PC-3 (cell line): ENCODE data around the gene RNF2.

ENCODE experiments used
- CTCF ChIP-seq: fragments of 300-600 bp; sonication (generic); conservative IDR thresholded peaks from 2 replicates; pipeline ENCODE4 v1.5.1; 2017; ENCODE audit warnings: antibody characterized with exemption, low read depth, mild to moderate bottlenecking, low read length
- EZH2 ChIP-seq: fragments of 300-600 bp; sonication (generic); IDR thresholded peaks from one replicate; pipeline ENCODE4 v1.6.1; 2017; ENCODE audit warnings: antibody characterized with exemption, mild to moderate bottlenecking, low read length; ENCODE audit not compliant: unreplicated experiment
- EZH2phosphoT487 ChIP-seq: fragments of 300-600 bp; sonication (generic); IDR thresholded peaks from 2 replicates; pipeline ENCODE4 v1.6.1; 2018; ENCODE audit warnings: mild to moderate bottlenecking, antibody characterized with exemption, low read length, borderline replicate concordance

GRCh38 chr1:185046668-185047067 is 1.3 kb downstream of the RNF2 start:
- TF ChIP-seq CTCF (no peak), EZH2phosphoT487 (no peak), EZH2 (no peak)
